H1 (cell line): Measurements from ENCODE around the gene ASCC2. TPM values are rescaled to one million over a fixed set of nuclear protein-coding genes. Genes with fewer than 3 reads are reported as not detected.

ENCODE experiments used
- CTCF ChIA-PET: fragments of 300-600 bp; sonication (Branson Sonifier 250); formaldehyde crosslinking; loops from one replicate; lab custom pipeline; 2021; ENCODE audit not compliant: partially characterized antibody; lab: Charles Lee
- POLR2A ChIA-PET: fragments of 300-600 bp; sonication (Branson Sonifier 250); formaldehyde crosslinking; loops from one replicate; lab custom pipeline; 2021; ENCODE audit warnings: inconsistent platforms; ENCODE audit not compliant: partially characterized antibody; lab: Charles Lee
- DNase-seq, 2 experiments: peaks; one replicate each; pipeline versions ENCODE4 v3.0.0 to v3.0.0-alpha.2; 2010 to 2022; ENCODE audit warnings: low spot score in 2 of 2, low read depth in 1 of 2, mixed read lengths in 1 of 2
- FAIRE-seq: peaks from 2 replicates; lab custom pipeline; 2011; peaks lifted over from hg19 to GRCh38; lab: Jason Lieb, UNC
- H2AFZ ChIP-seq: 2 replicates; pipeline ENCODE4 v1.8.1; 2012; ENCODE audit warnings: low read length, inconsistent platforms
- H2AK5ac ChIP-seq: 2 replicates; pipeline ENCODE4 v1.6.1; 2013; ENCODE audit warnings: low read depth, low read length
- H2BK120ac ChIP-seq: replicated peaks from 2 replicates; pipeline ENCODE3; 2013; ENCODE audit warnings: low read depth, low read length, inconsistent platforms
- H2BK12ac ChIP-seq: 2 replicates; pipeline ENCODE4 v1.6.1; 2013; ENCODE audit warnings: low read depth, low read length
- H2BK15ac ChIP-seq: 2 replicates; pipeline ENCODE4 v1.6.1; 2013; ENCODE audit warnings: low read length
- H2BK20ac ChIP-seq: 2 replicates; pipeline ENCODE4 v1.6.1; 2013; ENCODE audit warnings: low read length
- H2BK5ac ChIP-seq: 2 replicates; pipeline ENCODE4 v1.6.1; 2013; ENCODE audit warnings: low read depth, low read length
- H3K14ac ChIP-seq: 2 replicates; pipeline ENCODE4 v1.6.1; 2013; ENCODE audit warnings: inconsistent platforms; ENCODE audit not compliant: insufficient read length
- H3K18ac ChIP-seq: 2 replicates; pipeline ENCODE4 v1.6.1; 2013; ENCODE audit warnings: low read length; ENCODE audit errors: extremely low read depth
- H3K23ac ChIP-seq: 2 replicates; pipeline ENCODE4 v1.6.1; 2013; ENCODE audit warnings: inconsistent platforms; ENCODE audit not compliant: insufficient read length
- H3K23me2 ChIP-seq: 2 replicates; pipeline ENCODE4 v1.6.1; 2013; ENCODE audit warnings: low read depth, low read length
- H3K27ac ChIP-seq: 2 replicates; pipeline ENCODE4 v1.6.1; 2011; ENCODE audit warnings: low read depth, low read length, inconsistent platforms
- H3K27me3 ChIP-seq, 4 experiments: replicated peaks in 1 of 4; 1 replicate in 1 of 4; 2 replicates in 3 of 4; pipeline versions ENCODE4 v1.6.1 to v1.8.1; 2011 to 2013; ENCODE audit warnings: low read length in 3 of 4, mild to moderate bottlenecking in 3 of 4, inconsistent platforms in 2 of 4, mixed read lengths in 2 of 4, moderate library complexity in 1 of 4; ENCODE audit not compliant: control insufficient read depth in 3 of 4, insufficient read depth in 3 of 4; ENCODE audit errors: extremely low read depth in 1 of 4
- H3K36me3 ChIP-seq, 4 experiments: 2 replicates each; pipeline versions ENCODE4 v1.6.1 to v1.8.1; 2011 to 2013; ENCODE audit warnings: mild to moderate bottlenecking in 4 of 4, low read length in 3 of 4, moderate library complexity in 2 of 4, control low read depth in 1 of 4, inconsistent platforms in 1 of 4; ENCODE audit not compliant: insufficient read depth in 4 of 4, control insufficient read depth in 2 of 4
- H3K4ac ChIP-seq: replicated peaks from 2 replicates; pipeline ENCODE3; 2013; ENCODE audit warnings: low read length, low read depth, mixed read lengths, inconsistent platforms; ENCODE audit not compliant: insufficient read length
- H3K4me1 ChIP-seq, 4 experiments: replicated peaks in 1 of 4; 1 replicate in 1 of 4; 2 replicates in 3 of 4; pipeline versions ENCODE4 v1.6.1 to v1.8.1; 2011 to 2013; ENCODE audit warnings: low read length in 3 of 4, inconsistent platforms in 2 of 4, mixed read lengths in 1 of 4; ENCODE audit not compliant: insufficient read depth in 4 of 4, control insufficient read depth in 3 of 4
- H3K4me2 ChIP-seq, 2 experiments: 2 replicates each; pipeline versions ENCODE4 v1.6.1 to v1.8.1; 2011 to 2013; ENCODE audit warnings: low read depth in 2 of 2, low read length in 2 of 2, control low read depth in 1 of 2, inconsistent platforms in 1 of 2, mild to moderate bottlenecking in 1 of 2; ENCODE audit not compliant: insufficient read depth in 1 of 2
- H3K4me3 ChIP-seq, 4 experiments: fragments of 200-600, 300-600 bp in 1 of 4; sonication (generic), shearing (Covaris generic), sonication (Bioruptor Twin) in 1 of 4; 2 replicates each; pipeline versions ENCODE4 v1.5.1 to v1.8.1; 2011 to 2016; ENCODE audit warnings: low read length in 4 of 4, low read depth in 3 of 4, control low read depth in 2 of 4, inconsistent platforms in 2 of 4, mild to moderate bottlenecking in 2 of 4, mixed read lengths in 1 of 4, moderate library complexity in 1 of 4; ENCODE audit not compliant: insufficient read depth in 2 of 4; ENCODE audit errors: extremely low read depth in 1 of 4
- H3K56ac ChIP-seq: replicated peaks from 2 replicates; pipeline ENCODE3; 2013; ENCODE audit warnings: low read depth, mild to moderate bottlenecking, mixed read lengths, low read length, inconsistent platforms; ENCODE audit not compliant: insufficient read length
- H3K79me1 ChIP-seq: 2 replicates; pipeline ENCODE4 v1.6.1; 2013; ENCODE audit warnings: low read depth, low read length, control low read depth
- H3K79me2 ChIP-seq, 2 experiments: 2 replicates each; pipeline versions ENCODE4 v1.6.1 to v1.8.1; 2012 to 2013; ENCODE audit warnings: low read length in 2 of 2, mild to moderate bottlenecking in 2 of 2, inconsistent platforms in 1 of 2; ENCODE audit not compliant: insufficient read depth in 2 of 2, control insufficient read depth in 1 of 2
- H3K9ac ChIP-seq, 4 experiments: replicated peaks in 1 of 4; 1 replicate in 1 of 4; 2 replicates in 3 of 4; pipeline versions ENCODE4 v1.6.1 to v1.8.1; 2011 to 2013; ENCODE audit warnings: low read depth in 3 of 4, low read length in 3 of 4, control low read depth in 2 of 4, mild to moderate bottlenecking in 2 of 4, moderate library complexity in 2 of 4, inconsistent platforms in 1 of 4; ENCODE audit errors: extremely low read depth in 1 of 4
- H3K9me3 ChIP-seq, 2 experiments: 2 replicates each; pipeline versions ENCODE4 v1.6.1 to v1.8.1; 2012 to 2013; ENCODE audit warnings: mild to moderate bottlenecking in 2 of 2, moderate library complexity in 2 of 2, control low read depth in 1 of 2, inconsistent platforms in 1 of 2, low read depth in 1 of 2, low read length in 1 of 2, mixed read lengths in 1 of 2; ENCODE audit not compliant: insufficient read depth in 2 of 2
- H4K20me1 ChIP-seq, 2 experiments: replicated peaks in 1 of 2; 2 replicates each; pipeline versions ENCODE3 to v1.8.1; 2011 to 2013; ENCODE audit warnings: inconsistent platforms in 2 of 2, low read length in 2 of 2, mild to moderate bottlenecking in 1 of 2; ENCODE audit not compliant: insufficient read depth in 2 of 2, control insufficient read depth in 1 of 2
- H4K5ac ChIP-seq: 2 replicates; pipeline ENCODE4 v1.6.1; 2013; ENCODE audit warnings: low read length, low read depth, mixed read lengths, inconsistent platforms; ENCODE audit not compliant: insufficient read length
- H4K8ac ChIP-seq: 2 replicates; pipeline ENCODE4 v1.8.0; 2013; ENCODE audit warnings: mild to moderate bottlenecking, moderate library complexity, low read length, inconsistent platforms; ENCODE audit not compliant: insufficient read depth; ENCODE audit errors: extremely low read depth
- H4K91ac ChIP-seq: replicated peaks from 2 replicates; pipeline ENCODE3; 2013; ENCODE audit warnings: low read length, mixed read lengths, inconsistent platforms; ENCODE audit not compliant: insufficient read length
- WGBS, 2 experiments: shearing (Covaris generic) in 1 of 2; methylation state at CpG; one replicate each; pipeline versions ENCODE4 v1.1.6 to v1.1.7; 2013 to 2015; ENCODE audit warnings: low lambda C conversion rate in 2 of 2, mixed read lengths in 2 of 2, inconsistent platforms in 1 of 2, low coverage in 1 of 2, missing lambda C conversion rate in 1 of 2; ENCODE audit not compliant: insufficient replicate concordance in 2 of 2, insufficient coverage in 1 of 2, insufficient read length in 1 of 2; ENCODE audit errors: extremely low coverage in 1 of 2, missing lambda C conversion rate in 1 of 2; 5-methylcytosine and 5-hydroxymethylcytosine counted together
- polyA plus RNA-seq, 7 experiments: library from polyadenylated mRNA; depleted of rRNA in 3 of 7; stranded (reverse) in 5 of 7; unstranded in 2 of 7; fragments of >200 nt in 5 of 7; fragments of 200-250 nt in 2 of 7; gene quantifications; 1 replicate in 5 of 7; 2 replicates in 1 of 7; 4 replicates in 1 of 7; pipeline versions ENCODE4 v1.2.1 to v1.2.3, GENCODE V29; 2011 to 2013; ENCODE audit warnings: missing spikeins in 2 of 7, mixed read lengths in 2 of 7
- total RNA-seq: library from RNA; stranded (reverse); fragmentation: NEBNext Ultra II Directional; extraction: Animal tissue kit (Norgen Biotek cat#: 25700); gene quantifications from 2 replicates; pipeline ENCODE4 v1.2.1, GENCODE V29; 2021

The ASCC2 gene
- total and polyA plus RNA-seq, 2 of the 8 experiments (the other 6 are each of a cell fraction or from before 2014, with no cell fraction given) = 35.0 to 35.8 TPM

DNA sequence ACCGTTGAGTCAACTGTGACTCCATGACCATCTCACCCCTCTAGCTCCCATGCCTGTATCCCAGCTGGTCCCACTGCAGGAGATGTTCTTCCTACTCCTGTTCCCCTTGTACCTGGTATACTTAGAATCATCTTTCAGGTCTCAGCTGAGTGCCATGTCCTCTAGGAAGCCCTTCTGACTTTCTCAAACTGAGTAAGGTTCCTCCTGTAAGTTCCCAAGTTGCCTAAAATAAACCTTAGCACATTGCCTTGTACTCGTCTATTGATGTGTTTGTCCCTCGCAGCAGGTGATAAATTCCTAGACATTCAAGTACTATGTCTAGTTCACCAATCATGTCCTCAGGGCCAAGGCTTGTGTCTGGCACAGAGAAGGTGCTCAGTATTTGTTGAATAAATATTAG is 18.4 kb upstream of the ASCC2 start:
- Histone ChIP-seq H2BK20ac (no peak overlapping the region), H3K36me3 (no peaks in the 10 kb centered on the region), H2BK12ac (no peak overlapping the region), H3K27me3 (peaks cover 0 to 2% (median 0%) of the 10 kb centered on the region in 4 experiments; a peak in 2 of 7 replicates), H2BK120ac (no peak overlapping the region), H3K56ac (no peak overlapping the region), H4K91ac (no peak overlapping the region), H4K5ac (no peak overlapping the region), H3K4ac (no peak overlapping the region), H3K9ac (no peak overlapping the region), H2AFZ (no peak overlapping the region), H3K4me1 (no peaks in the 10 kb centered on the region; a peak in 1 of 7 replicates), H3K14ac (no peak overlapping the region), H3K79me1 (no peaks in the 10 kb centered on the region), H3K23me2 (no peaks in the 10 kb centered on the region), H4K8ac (no peak overlapping the region), H3K4me2 (no peak overlapping the region), H4K20me1 (no peaks in the 10 kb centered on the region), H2BK5ac (no peak overlapping the region; the same call in 1 of the 2 replicates), H3K9me3 (peaks cover 0 to 4% of the 10 kb centered on the region in 2 experiments; a peak in 1 of 4 replicates), H3K79me2 (no peaks in the 10 kb centered on the region), H2AK5ac (no peak overlapping the region), H3K27ac (no peak overlapping the region), H3K23ac (no peak overlapping the region), H3K4me3 (no peak overlapping the region), H2BK15ac (no peak overlapping the region), H3K18ac (no peak overlapping the region)
- no peak for FAIRE-seq
- no peak for DNase-seq
- CTCF ChIA-PET = interaction anchor here (0.6 to 0.9 kb wide), 2 partner anchors 85 to 150 kb away, joined by 3 to 4 read pairs; no protein-coding TSS in a partner anchor
- WGBS, 2 experiments = 91% methylated on average over 3 of the region's 3 CpGs; no CpG with 5 or more reads in 1 of the 2 experiments
- POLR2A ChIA-PET = no interaction called here
